ENCODE results near the gene UNC5B.

DNA sequence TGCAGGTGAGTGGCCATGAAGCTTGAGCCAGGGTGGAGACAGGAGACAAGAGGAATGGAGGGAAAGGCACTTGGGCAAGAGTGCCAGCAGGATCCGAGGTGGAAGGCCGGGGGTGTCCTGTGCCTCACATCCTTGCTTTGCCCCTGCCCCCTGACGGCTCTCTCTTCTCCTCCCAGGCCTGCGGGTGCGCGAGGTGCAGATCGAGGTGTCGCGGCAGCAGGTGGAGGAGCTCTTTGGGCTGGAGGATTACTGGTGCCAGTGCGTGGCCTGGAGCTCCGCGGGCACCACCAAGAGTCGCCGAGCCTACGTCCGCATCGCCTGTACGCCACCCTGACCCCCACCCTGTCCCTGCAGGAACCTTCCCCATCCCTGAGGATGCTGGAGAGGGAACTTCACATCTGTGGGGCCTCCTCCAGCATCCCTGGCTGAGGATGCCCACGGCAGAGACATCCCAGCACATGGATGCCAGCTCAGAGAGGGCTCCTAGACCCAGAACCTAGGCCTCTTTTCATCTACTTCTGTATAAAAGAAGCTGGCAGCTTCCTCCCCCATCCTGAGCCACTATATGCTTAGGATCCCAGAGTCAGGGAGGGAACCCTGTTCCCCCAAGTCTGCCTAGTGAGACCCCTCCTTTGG is 72.3 kb downstream of the UNC5B start:
- TF ChIP-seq, protein P1, sequence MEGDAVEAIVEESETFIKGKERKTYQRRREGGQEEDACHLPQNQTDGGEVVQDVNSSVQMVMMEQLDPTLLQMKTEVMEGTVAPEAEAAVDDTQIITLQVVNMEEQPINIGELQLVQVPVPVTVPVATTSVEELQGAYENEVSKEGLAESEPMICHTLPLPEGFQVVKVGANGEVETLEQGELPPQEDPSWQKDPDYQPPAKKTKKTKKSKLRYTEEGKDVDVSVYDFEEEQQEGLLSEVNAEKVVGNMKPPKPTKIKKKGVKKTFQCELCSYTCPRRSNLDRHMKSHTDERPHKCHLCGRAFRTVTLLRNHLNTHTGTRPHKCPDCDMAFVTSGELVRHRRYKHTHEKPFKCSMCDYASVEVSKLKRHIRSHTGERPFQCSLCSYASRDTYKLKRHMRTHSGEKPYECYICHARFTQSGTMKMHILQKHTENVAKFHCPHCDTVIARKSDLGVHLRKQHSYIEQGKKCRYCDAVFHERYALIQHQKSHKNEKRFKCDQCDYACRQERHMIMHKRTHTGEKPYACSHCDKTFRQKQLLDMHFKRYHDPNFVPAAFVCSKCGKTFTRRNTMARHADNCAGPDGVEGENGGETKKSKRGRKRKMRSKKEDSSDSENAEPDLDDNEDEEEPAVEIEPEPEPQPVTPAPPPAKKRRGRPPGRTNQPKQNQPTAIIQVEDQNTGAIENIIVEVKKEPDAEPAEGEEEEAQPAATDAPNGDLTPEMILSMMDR (IDR thresholded peaks at IDR 0.05; ENCODE audit: poor library complexity): no peak
- TF ChIP-seq EZH2 (IDR thresholded peaks at IDR 0.05; ENCODE audit: borderline replicate concordance) (no peak), EZH2phosphoT487 (IDR thresholded peaks at IDR 0.05; ENCODE audit: low read depth, severe bottlenecking, unreplicated experiment) (no peak)
